Gastrocnemius medialis (tissue), 4 donors: ENCODE measurements around the gene ATOX1. TPM values are rescaled to one million over a fixed set of nuclear protein-coding genes. Genes with fewer than 3 reads are reported as not detected.

Experiments
- ATAC-seq, 2 donors: fragments of 150-250 bp; one replicate each; pipeline ENCODE4 v1.9.1; 2016
- DNase-seq, 2 donors: peaks; one replicate each; pipeline ENCODE4 v3.0.0-alpha.2; 2019
- H3K27ac ChIP-seq, 4 donors: fragments of 200-600 bp; sonication (generic); 1 replicate in 1 of 4; 2 replicates in 3 of 4; pipeline ENCODE4 v1.5.1; 2016 to 2018; ENCODE audit warnings: mild to moderate bottlenecking in 2 of 4, moderate library complexity in 1 of 4
- H3K27me3 ChIP-seq, 3 donors: fragments of 200-600 bp; sonication (generic) in 2 of 3; 1 replicate in 1 of 3; 2 replicates in 2 of 3; pipeline versions ENCODE4 v1.5.1 to v1.6.0; 2016 to 2019; ENCODE audit warnings: mild to moderate bottlenecking in 1 of 3, moderate library complexity in 1 of 3
- H3K36me3 ChIP-seq, 2 donors: fragments of 200-600 bp; sonication (generic) in 1 of 2; one replicate each; pipeline ENCODE4 v1.5.1; 2017 to 2018
- H3K4me1 ChIP-seq, 2 donors: fragments of 200-600 bp; sonication (generic) in 1 of 2; one replicate each; pipeline ENCODE4 v1.5.1; 2016 to 2017; ENCODE audit warnings: mild to moderate bottlenecking in 2 of 2
- H3K4me3 ChIP-seq, 4 donors: fragments of 200-600 bp; sonication (generic) in 3 of 4; 1 replicate in 1 of 4; 2 replicates in 3 of 4; pipeline ENCODE4 v1.5.1; 2016 to 2019; ENCODE audit warnings: mild to moderate bottlenecking in 2 of 4
- H3K9me3 ChIP-seq, 3 donors: fragments of 200-600 bp; sonication (generic) in 2 of 3; 1 replicate in 1 of 3; 2 replicates in 2 of 3; pipeline ENCODE4 v1.5.1; 2016 to 2019
- CTCF ChIP-seq, 5 experiments: fragments of 450-650 bp in 3 of 5; fragments of 200-600 bp in 2 of 5; sonication (generic) in 2 of 5; IDR thresholded peaks in 4 of 5; conservative IDR thresholded peaks in 1 of 5; 1 replicate in 4 of 5; 2 replicates in 1 of 5; pipeline ENCODE4 v1.5.1; 2016 to 2019; ENCODE audit warnings: antibody characterized with exemption in 5 of 5, mild to moderate bottlenecking in 3 of 5, moderate library complexity in 3 of 5
- POLR2A ChIP-seq, 2 donors: fragments of 450-650 bp; IDR thresholded peaks; one replicate each; pipeline ENCODE4 v1.6.1; 2017; ENCODE audit warnings: antibody characterized with exemption in 2 of 2, mild to moderate bottlenecking in 2 of 2, moderate library complexity in 2 of 2
- in situ Hi-C, 4 donors: fragments of 200-750 bp; cut with MboI; loops; one replicate each; pipeline versions ENCODE4 v1.15.0 to v1.8.0; 2017; ENCODE audit warnings: low sequenced_read_pairs in 4 of 4
- intact Hi-C: fragments of 100-400 bp; cut with DNase I; formaldehyde crosslinking; loops from one replicate; pipeline ENCODE4 v1.15.1; 2023; ENCODE audit warnings: low total_unique reads
- total RNA-seq, 4 donors: library from RNA; depleted of rRNA; stranded (reverse); fragments of >200 nt; gene quantifications; one replicate each; pipeline versions ENCODE4 v1.1.0 to v1.2.3, GENCODE V29; 2016

Gene ATOX1
- total RNA-seq, 4 donors from 2014 or later = 31.4 to 71.6 (median 55.3) TPM

- Histone ChIP-seq H3K27me3 (no peaks in the 10 kb centered on the region), H3K36me3 (peaks cover 0 to 13% of the 10 kb centered on the region in 2 donors), H3K4me3 (no peak overlapping the region), H3K9me3 (no peaks in the 10 kb centered on the region), H3K4me1 (peaks cover 16 to 28% of the 10 kb centered on the region in 2 donors), H3K27ac (no peak overlapping the region)
- no peak for ATAC-seq
- intact Hi-C loops (loop anchor here (2.0 kb wide), 1 partner anchor 295 kb away; the partner anchor contains the start of gene SLC36A1), in situ Hi-C loops (loop anchor here (5.0 to 25.0 kb wide), 2 partner anchors 80 to 280 kb away; no protein-coding TSS in a partner anchor)
- TF ChIP-seq CTCF (IDR thresholded peaks at IDR 0.05 in 4 of 5, conservative IDR thresholded peaks at IDR 0.05 in 1 of 5) (no peak), POLR2A (IDR thresholded peaks at IDR 0.05) (no peak)
- no peak for DNase-seq
Observed at GRCh38 chr5:151741678-151742423, 16.6 kb downstream of the ATOX1 start.

- Histone ChIP-seq H3K4me1 (peaks cover 16 to 25% of the 10 kb centered on the region in 2 donors), H3K9me3 (no peaks in the 10 kb centered on the region), H3K36me3 (peaks cover 0 to 9% of the 10 kb centered on the region in 2 donors), H3K27me3 (no peaks in the 10 kb centered on the region), H3K27ac (peak overlapping the region in 2 of 4 donors; percentile 3 to 68), H3K4me3 (no peak overlapping the region)
- TF ChIP-seq POLR2A (IDR thresholded peaks at IDR 0.05) = no peak
- peak in 2 of 5 experiments; percentile 7 to 32 for TF ChIP-seq CTCF (IDR thresholded peaks at IDR 0.05 in 4 of 5, conservative IDR thresholded peaks at IDR 0.05 in 1 of 5)
- ATAC-seq = peak in 1 of 2 donors; percentile 15
- intact Hi-C loops (loop anchor here (1.0 kb wide), 1 partner anchor 82 kb away; no protein-coding TSS in a partner anchor), in situ Hi-C loops (loop anchor here (5.0 to 25.0 kb wide), 2 partner anchors 79 to 279 kb away; no protein-coding TSS in a partner anchor)
- no peak for DNase-seq
Observed at GRCh38 chr5:151740958-151741373, 17.5 kb downstream of the ATOX1 start.

GRCh38 chr5:151740336-151740942, 18.0 kb downstream of the ATOX1 start:
- Histone ChIP-seq H3K9me3 (no peaks in the 10 kb centered on the region), H3K36me3 (peaks cover 0 to 6% of the 10 kb centered on the region in 2 donors), H3K4me1 (peaks cover 16 to 22% of the 10 kb centered on the region in 2 donors), H3K4me3 (peak overlapping the region in 3 of 4 donors; percentile 19 to 34 (median 23)), H3K27ac (peak overlapping the region; percentile 29 to 68 (median 47)), H3K27me3 (no peaks in the 10 kb centered on the region)
- in situ Hi-C loops (loop anchor here (5.0 to 25.0 kb wide), 2 partner anchors 78 to 278 kb away; no protein-coding TSS in a partner anchor), intact Hi-C loops (loop anchor here (1.0 kb wide), 1 partner anchor 81 kb away; no protein-coding TSS in a partner anchor)
- DNase-seq = peak; percentile 6 to 43
- TF ChIP-seq CTCF (IDR thresholded peaks at IDR 0.05 in 4 of 5, conservative IDR thresholded peaks at IDR 0.05 in 1 of 5) = peak; percentile 82 to 91 (median 88)
- no peak for TF ChIP-seq POLR2A (IDR thresholded peaks at IDR 0.05)
- ATAC-seq = peak; percentile 67 to 83

GRCh38 chr5:151739939-151740335, 18.5 kb downstream of the ATOX1 start:
- ATAC-seq (peak in 1 of 2 donors; percentile 13), DNase-seq (no peak)
- Histone ChIP-seq H3K4me3 (peak overlapping the region in 1 of 4 donors; percentile 23), H3K27me3 (no peaks in the 10 kb centered on the region), H3K4me1 (peaks cover 16 to 22% of the 10 kb centered on the region in 2 donors), H3K9me3 (no peaks in the 10 kb centered on the region), H3K27ac (peak overlapping the region; percentile 29 to 68 (median 47)), H3K36me3 (peaks cover 0 to under 1% of the 10 kb centered on the region in 2 donors)
- intact Hi-C loops = loop anchor here (1.0 kb wide), 1 partner anchor 81 kb away; no protein-coding TSS in a partner anchor
- TF ChIP-seq CTCF (IDR thresholded peaks at IDR 0.05 in 4 of 5, conservative IDR thresholded peaks at IDR 0.05 in 1 of 5) (no peak), POLR2A (IDR thresholded peaks at IDR 0.05) (no peak)
- in situ Hi-C loops = loop anchor here (5.0 to 25.0 kb wide), 4 partner anchors 75 to 295 kb away; partner anchors contain the start of gene SLC36A1 (in 1 of the 4)
